ENCODE results near the gene EXO1. TPM values are rescaled to one million over a fixed set of nuclear protein-coding genes. Genes with fewer than 3 reads are reported as not detected.

Gene EXO1
- total and polyA plus RNA-seq, 2 donors (not counting 1 experiment from before 2014, with no cell fraction given): 0.73 to 1.2 TPM

- H3K9me3 Mint-ChIP-seq (ENCODE audit: insufficient read depth): no peaks in the 10 kb centered on the region
- intact Hi-C loops (cut with micrococcal nuclease): no loop called here
- Histone ChIP-seq H3K4me1 (ENCODE audit: control insufficient read depth in 2 of 2, insufficient read depth in 2 of 2, low read length in 2 of 2) (peaks cover 0 to 3% of the 10 kb centered on the region in 2 donors), H3K9ac (ENCODE audit: low read length) (no peak overlapping the region), H2AFZ (ENCODE audit: insufficient read depth, low read depth, low read length, poor library complexity, severe bottlenecking) (peak overlapping the region; percentile 56), H3K79me2 (ENCODE audit: control insufficient read depth, insufficient read depth, low read length) (no peaks in the 10 kb centered on the region), H3K36me3 (replicated peaks in 1 of 2; ENCODE audit: control extremely low read depth in 1 of 2, control insufficient read depth in 1 of 2, extremely low read depth in 1 of 2, insufficient read depth in 2 of 2, low read length in 1 of 2) (no peaks in the 10 kb centered on the region), H3K4me3 (ENCODE audit: control extremely low read depth in 1 of 5, extremely low read depth in 1 of 5, insufficient read depth in 1 of 5, low read depth in 2 of 5, low read length in 4 of 5) (no peak overlapping the region), H3K27ac (ENCODE audit: low read length in 2 of 2) (no peak overlapping the region), H3K27me3 (replicated peaks in 1 of 4; ENCODE audit: control extremely low read depth in 1 of 4, control insufficient read depth in 3 of 4, insufficient read depth in 4 of 4, low read length in 3 of 4) (no peaks in the 10 kb centered on the region), H3K4me2 (replicated peaks; ENCODE audit: low read depth, low read length, poor library complexity, severe bottlenecking) (peak overlapping the region; percentile 40), H3K9me3 (ENCODE audit: control extremely low read depth in 1 of 3, control insufficient read depth in 2 of 3, insufficient read depth in 1 of 3, low read length in 2 of 3) (no peaks in the 10 kb centered on the region), H4K20me1 (ENCODE audit: control insufficient read depth, insufficient read depth, low read length, poor library complexity, severe bottlenecking) (no peaks in the 10 kb centered on the region)
- ATAC-seq (ENCODE audit: low read depth): peak; percentile 58
- ChIA-PET POLR2A (no interaction called here), CTCF (interaction anchor here (0.8 kb wide), 1 partner anchor 141 kb away, joined by 3 read pairs; no protein-coding TSS in a partner anchor)
- TF ChIP-seq, protein P1, sequence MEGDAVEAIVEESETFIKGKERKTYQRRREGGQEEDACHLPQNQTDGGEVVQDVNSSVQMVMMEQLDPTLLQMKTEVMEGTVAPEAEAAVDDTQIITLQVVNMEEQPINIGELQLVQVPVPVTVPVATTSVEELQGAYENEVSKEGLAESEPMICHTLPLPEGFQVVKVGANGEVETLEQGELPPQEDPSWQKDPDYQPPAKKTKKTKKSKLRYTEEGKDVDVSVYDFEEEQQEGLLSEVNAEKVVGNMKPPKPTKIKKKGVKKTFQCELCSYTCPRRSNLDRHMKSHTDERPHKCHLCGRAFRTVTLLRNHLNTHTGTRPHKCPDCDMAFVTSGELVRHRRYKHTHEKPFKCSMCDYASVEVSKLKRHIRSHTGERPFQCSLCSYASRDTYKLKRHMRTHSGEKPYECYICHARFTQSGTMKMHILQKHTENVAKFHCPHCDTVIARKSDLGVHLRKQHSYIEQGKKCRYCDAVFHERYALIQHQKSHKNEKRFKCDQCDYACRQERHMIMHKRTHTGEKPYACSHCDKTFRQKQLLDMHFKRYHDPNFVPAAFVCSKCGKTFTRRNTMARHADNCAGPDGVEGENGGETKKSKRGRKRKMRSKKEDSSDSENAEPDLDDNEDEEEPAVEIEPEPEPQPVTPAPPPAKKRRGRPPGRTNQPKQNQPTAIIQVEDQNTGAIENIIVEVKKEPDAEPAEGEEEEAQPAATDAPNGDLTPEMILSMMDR (IDR thresholded peaks at IDR 0.05): no peak
- TF ChIP-seq EZH2 (IDR thresholded peaks at IDR 0.05; ENCODE audit: borderline replicate concordance, insufficient read depth, low read depth, low read length, poor library complexity, severe bottlenecking): no peak
- peak overlapping the region; percentile 45 for H3K4me3 Mint-ChIP-seq
- H3K27ac Mint-ChIP-seq: peak overlapping the region; percentile 65
- H3K4me1 Mint-ChIP-seq: peaks cover 5% of the 10 kb centered on the region
- no peaks in the 10 kb centered on the region for H3K27me3 Mint-ChIP-seq
- WGBS (ENCODE audit: insufficient coverage): 39% methylated on average over 2 of the region's 6 CpGs
- peak; percentile 25 for DNase-seq
These were observed 9.1 kb downstream of the EXO1 start for GRCh38 chr1:241857131-241857530.

GRCh38 chr1:241860922-241861321 lies 12.9 kb downstream of the EXO1 start:
- TF ChIP-seq EZH2 (IDR thresholded peaks at IDR 0.05; ENCODE audit: borderline replicate concordance, insufficient read depth, low read depth, low read length, poor library complexity, severe bottlenecking): no peak
- TF ChIP-seq, protein P1 (IDR thresholded peaks at IDR 0.05): no peak
- Mint-ChIP-seq H3K9me3 (ENCODE audit: insufficient read depth) (no peaks in the 10 kb centered on the region), H3K4me3 (no peak overlapping the region), H3K4me1 (peaks cover 5% of the 10 kb centered on the region), H3K27ac (no peak overlapping the region), H3K27me3 (no peaks in the 10 kb centered on the region)
- no peak overlapping the region for H3K9ac ChIP-seq (ENCODE audit: low read length)
- no peak overlapping the region for H2AFZ ChIP-seq (ENCODE audit: insufficient read depth, low read depth, low read length, poor library complexity, severe bottlenecking)
- H4K20me1 ChIP-seq (ENCODE audit: control insufficient read depth, insufficient read depth, low read length, poor library complexity, severe bottlenecking): no peaks in the 10 kb centered on the region
- POLR2A ChIA-PET: no interaction called here
- H3K27ac ChIP-seq (ENCODE audit: low read length in 2 of 2): no peak overlapping the region
- DNase-seq (no peak), ATAC-seq (ENCODE audit: low read depth) (no peak)
- H3K79me2 ChIP-seq (ENCODE audit: control insufficient read depth, insufficient read depth, low read length): no peaks in the 10 kb centered on the region
- peaks cover 0 to 3% of the 10 kb centered on the region in 2 donors for H3K4me1 ChIP-seq (ENCODE audit: control insufficient read depth in 2 of 2, insufficient read depth in 2 of 2, low read length in 2 of 2)
- WGBS (ENCODE audit: insufficient coverage): 100% methylated on average over 4 of the region's 6 CpGs
- H3K9me3 ChIP-seq (ENCODE audit: control extremely low read depth in 1 of 3, control insufficient read depth in 2 of 3, insufficient read depth in 1 of 3, low read length in 2 of 3): no peaks in the 10 kb centered on the region
- no peak overlapping the region for H3K4me3 ChIP-seq (ENCODE audit: control extremely low read depth in 1 of 5, extremely low read depth in 1 of 5, insufficient read depth in 1 of 5, low read depth in 2 of 5, low read length in 4 of 5)
- H3K36me3 ChIP-seq (replicated peaks in 1 of 2; ENCODE audit: control extremely low read depth in 1 of 2, control insufficient read depth in 1 of 2, extremely low read depth in 1 of 2, insufficient read depth in 2 of 2, low read length in 1 of 2): peaks cover 0 to 3% of the 10 kb centered on the region in 2 experiments
- intact Hi-C loops (cut with micrococcal nuclease): no loop called here
- H3K4me2 ChIP-seq (replicated peaks; ENCODE audit: low read depth, low read length, poor library complexity, severe bottlenecking): no peak overlapping the region
- CTCF ChIA-PET: interaction anchor here (1.1 to 1.6 kb wide), 2 partner anchors 10 to 35 kb away, joined by 3 read pairs; no protein-coding TSS in a partner anchor
- H3K27me3 ChIP-seq (replicated peaks in 1 of 4; ENCODE audit: control extremely low read depth in 1 of 4, control insufficient read depth in 3 of 4, insufficient read depth in 4 of 4, low read length in 3 of 4): no peaks in the 10 kb centered on the region

All from B cell (primary cell).